Astrocyte (in vitro differentiated cells and primary cell): ENCODE measurements around the gene YKT6.

ENCODE experiments used
- EZH2 ChIP-seq: IDR thresholded peaks from 2 replicates; pipeline ENCODE4 v1.6.1; 2012; ENCODE audit warnings: mild to moderate bottlenecking, low read length, inconsistent platforms; ENCODE audit not compliant: insufficient read depth
- TF ChIP-seq, protein P1 (sequence below): IDR thresholded peaks from 2 replicates; pipeline ENCODE4 v1.5.1; 2011; ENCODE audit warnings: low read depth, mild to moderate bottlenecking, inconsistent platforms, low read length, moderate library complexity; ENCODE audit not compliant: insufficient read depth

DNA sequence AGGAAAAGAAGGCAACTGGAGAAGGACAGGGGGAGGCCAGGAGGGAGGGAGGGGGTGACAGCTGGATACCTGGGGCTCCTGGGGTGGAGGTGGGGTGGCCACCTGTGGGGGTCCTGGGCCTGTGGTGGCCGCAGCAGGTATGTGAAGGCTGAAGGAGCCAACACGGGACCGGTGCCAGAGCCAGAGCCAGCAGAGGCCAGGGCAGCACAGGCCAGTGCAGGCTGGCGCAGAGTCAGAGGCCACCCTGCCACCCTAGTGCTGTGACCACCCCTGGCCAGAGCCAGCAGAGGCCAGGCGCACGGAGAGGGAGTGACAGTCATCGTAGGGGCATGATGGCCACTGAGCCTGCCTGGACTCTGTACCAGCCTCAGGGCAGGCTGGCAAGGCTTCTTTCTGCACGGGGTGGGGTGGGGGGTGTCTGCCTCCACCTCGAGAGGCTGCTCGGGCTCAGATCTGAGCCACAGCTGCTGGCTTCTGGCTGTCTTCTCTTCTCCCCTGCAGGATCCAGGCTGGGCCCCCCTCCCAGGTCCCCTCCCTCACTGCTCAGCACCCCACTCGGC, 28.8 kb downstream of the YKT6 start:
- TF ChIP-seq EZH2: no peak
- TF ChIP-seq, protein P1, sequence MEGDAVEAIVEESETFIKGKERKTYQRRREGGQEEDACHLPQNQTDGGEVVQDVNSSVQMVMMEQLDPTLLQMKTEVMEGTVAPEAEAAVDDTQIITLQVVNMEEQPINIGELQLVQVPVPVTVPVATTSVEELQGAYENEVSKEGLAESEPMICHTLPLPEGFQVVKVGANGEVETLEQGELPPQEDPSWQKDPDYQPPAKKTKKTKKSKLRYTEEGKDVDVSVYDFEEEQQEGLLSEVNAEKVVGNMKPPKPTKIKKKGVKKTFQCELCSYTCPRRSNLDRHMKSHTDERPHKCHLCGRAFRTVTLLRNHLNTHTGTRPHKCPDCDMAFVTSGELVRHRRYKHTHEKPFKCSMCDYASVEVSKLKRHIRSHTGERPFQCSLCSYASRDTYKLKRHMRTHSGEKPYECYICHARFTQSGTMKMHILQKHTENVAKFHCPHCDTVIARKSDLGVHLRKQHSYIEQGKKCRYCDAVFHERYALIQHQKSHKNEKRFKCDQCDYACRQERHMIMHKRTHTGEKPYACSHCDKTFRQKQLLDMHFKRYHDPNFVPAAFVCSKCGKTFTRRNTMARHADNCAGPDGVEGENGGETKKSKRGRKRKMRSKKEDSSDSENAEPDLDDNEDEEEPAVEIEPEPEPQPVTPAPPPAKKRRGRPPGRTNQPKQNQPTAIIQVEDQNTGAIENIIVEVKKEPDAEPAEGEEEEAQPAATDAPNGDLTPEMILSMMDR: no peak
